Measurements from ENCODE around the gene YTHDF1.

YTHDF1 gene

GRCh38 chr20:63206878-63207277 is 9.1 kb downstream of the YTHDF1 start:
- DNase-seq (ENCODE audit: low read depth) = no peak

GRCh38 chr20:63205896-63206295 is 10.0 kb downstream of the YTHDF1 start:
- no peak for DNase-seq (ENCODE audit: low read depth)

GRCh38 chr20:63204362-63204761 is 11.6 kb downstream of the YTHDF1 start:
- DNase-seq (ENCODE audit: low read depth) = no peak

DNA sequence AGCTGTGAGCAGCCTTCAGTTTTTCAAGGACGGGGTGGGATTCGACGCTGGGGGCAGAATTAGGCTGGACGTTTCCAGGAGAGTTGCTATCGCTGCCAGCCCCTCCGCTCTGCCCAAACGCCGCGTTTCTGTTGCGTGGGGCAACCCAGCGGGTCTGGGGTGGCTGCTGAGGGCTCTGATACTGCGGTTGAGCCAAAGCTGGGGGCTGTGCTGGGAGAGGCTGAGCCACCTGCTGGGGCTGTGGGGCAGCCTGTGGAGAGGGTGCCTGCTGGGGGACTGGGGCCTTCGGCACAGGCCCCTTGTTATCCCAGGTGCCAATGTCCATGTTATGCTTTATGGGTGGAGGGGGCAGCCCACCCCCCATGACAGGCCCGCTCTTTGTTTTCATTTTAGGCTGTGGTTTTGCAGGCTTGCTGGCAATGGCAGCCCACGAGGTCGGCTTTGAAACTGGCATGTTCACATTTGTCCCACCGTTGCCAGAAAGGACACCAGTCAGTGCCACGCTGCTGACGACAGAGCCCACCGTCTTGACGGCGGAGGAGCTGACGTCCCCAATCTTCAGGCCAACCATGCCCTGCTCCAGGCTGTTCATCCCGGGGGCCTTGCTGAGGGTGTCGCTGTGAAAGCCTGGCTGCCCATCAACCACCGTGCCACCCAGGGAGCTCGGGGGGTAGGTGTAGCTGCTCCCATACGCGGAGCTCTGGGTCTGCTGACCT is 13.0 kb downstream of the YTHDF1 start:
- DNase-seq (ENCODE audit: low read depth) = no peak

DNA sequence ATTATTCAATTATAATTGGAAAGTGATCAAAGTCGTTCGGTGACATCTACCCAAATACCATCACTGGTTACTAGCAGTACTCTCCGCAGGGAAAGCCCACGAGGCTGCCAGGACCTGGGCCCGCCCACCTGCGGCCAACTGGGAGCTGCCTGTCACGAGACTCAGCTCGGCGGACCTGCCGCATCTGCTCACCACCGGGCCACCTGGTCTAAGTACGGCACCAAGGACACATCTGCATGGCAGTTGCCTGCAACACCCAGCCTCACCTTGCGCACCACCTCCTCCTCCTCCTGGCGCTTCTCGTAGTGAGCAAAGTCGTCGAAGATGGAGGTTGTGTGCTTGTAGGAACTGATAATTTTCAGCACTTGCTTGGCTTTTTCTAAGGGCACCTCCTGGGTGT is 13.9 kb downstream of the YTHDF1 start:
- no peak for DNase-seq (ENCODE audit: low read depth)

GRCh38 chr20:63198606-63199005 is 17.3 kb downstream of the YTHDF1 start:
- no peak for DNase-seq (ENCODE audit: low read depth)

- DNase-seq (ENCODE audit: low read depth) = no peak
Measured at GRCh38 chr20:63196768-63197470, 19.0 kb downstream of the YTHDF1 start.

GRCh38 chr20:63194797-63195173 is 21.1 kb downstream of the YTHDF1 start:
- DNase-seq (ENCODE audit: low read depth) = no peak

DNA sequence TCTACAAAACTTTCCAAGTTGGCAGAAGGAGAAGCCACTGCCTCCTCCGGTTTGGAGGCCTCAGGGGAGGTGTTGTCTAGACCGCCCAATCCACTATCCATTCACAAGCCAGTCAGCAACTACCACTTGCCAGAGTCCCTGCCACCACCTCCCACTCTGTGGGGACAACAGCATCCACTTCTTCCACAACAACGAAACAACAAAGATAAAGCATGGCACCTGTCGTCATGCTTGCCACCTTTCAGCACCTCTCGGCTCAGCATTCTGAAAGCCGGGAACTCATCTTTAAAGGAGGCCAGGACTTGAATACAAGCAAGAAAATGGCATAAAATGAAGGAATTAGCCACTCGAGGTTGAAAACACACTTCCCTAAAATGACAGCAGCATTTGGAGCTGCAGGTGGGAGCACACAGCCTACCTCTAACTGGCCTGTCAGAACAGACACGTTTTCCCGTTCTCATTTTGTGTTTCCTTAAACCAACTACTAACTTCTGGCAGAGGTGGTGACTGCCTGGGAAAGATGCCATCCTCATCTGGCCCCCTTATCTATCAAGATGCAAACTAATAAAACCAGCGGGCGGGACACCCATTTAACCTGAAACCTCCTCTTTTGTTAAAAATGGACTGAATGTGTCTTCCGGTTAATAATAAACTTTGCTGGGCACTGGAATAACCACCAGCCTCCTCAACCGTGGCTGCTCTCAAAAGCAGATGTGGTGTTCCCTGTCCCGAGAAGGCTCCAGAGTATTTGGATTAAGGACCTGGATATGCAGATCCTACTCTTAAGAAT is 21.7 kb downstream of the YTHDF1 start:
- DNase-seq (ENCODE audit: low read depth) = no peak

- DNase-seq (ENCODE audit: low read depth) = no peak
Measured at GRCh38 chr20:63192721-63193120, 23.2 kb downstream of the YTHDF1 start.

- no peak for DNase-seq (ENCODE audit: low read depth)
Measured at GRCh38 chr20:63191400-63191799, 24.5 kb downstream of the YTHDF1 start.

DNA sequence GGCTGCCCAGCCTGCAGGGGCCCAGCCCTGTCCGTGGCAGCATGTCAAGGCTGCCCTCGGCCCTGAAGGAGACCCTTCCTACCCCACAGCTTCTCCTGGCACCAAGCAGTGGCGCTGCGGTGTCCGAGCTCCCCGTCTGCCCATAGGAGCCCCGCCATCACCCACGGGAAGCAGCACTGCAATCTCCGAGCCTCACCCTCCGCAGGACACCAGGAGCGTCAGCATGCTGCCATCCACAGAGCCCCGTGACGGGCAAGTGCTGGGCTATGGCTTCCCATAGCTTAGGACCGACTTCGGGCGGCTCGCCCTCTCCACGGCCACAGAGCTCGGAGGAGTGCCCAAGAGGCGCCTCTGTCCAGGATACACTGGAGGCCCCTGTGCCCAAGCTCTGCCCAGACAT is 25.1 kb downstream of the YTHDF1 start:
- DNase-seq (ENCODE audit: low read depth) = no peak

- no peak for DNase-seq (ENCODE audit: low read depth)
Measured at GRCh38 chr20:63189846-63190559, 25.9 kb downstream of the YTHDF1 start.

- DNase-seq (ENCODE audit: low read depth) = no peak
Measured at GRCh38 chr20:63189322-63189642, 26.6 kb downstream of the YTHDF1 start.

- DNase-seq (ENCODE audit: low read depth) = no peak
Measured at GRCh38 chr20:63188641-63189321, 27.1 kb downstream of the YTHDF1 start.

DNA sequence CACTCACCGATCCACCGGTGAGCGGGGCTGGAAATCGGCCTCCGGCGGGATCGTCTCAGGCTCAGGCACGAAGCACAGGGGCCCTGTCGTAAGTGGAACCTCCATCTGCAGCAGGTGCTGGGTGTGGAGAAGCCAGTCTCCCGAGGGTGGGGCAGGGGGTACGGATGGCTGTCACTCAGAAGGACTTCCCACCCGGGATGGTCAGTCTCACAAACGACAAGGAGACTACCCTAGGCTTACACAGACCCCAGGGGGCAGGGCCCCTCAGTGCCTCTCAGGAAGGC is 27.8 kb downstream of the YTHDF1 start:
- DNase-seq (ENCODE audit: low read depth) = no peak

- DNase-seq (ENCODE audit: low read depth) = no peak
Measured at GRCh38 chr20:63187338-63188158, 28.4 kb downstream of the YTHDF1 start.

- no peak for DNase-seq (ENCODE audit: low read depth)
Measured at GRCh38 chr20:63186528-63187316, 29.2 kb downstream of the YTHDF1 start.

DNA sequence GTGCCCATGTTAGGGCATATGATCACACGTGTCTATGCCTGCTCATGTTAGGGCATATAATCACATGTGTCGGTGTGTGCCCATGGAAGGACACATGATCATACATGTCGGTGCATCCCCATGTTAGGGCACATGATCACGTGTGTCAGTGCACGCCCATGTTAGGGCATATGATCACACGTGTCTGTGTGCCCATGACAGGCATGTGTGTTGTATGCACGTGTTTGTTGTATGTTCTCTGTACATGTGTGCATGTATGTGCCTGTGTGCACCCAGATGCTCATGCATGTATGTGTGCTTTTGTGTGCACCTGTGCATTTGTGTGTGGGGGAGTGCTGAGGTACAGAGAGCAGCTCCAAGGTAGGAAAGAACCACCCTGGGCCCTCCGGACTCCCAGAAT is 29.8 kb downstream of the YTHDF1 start:
- no peak for DNase-seq (ENCODE audit: low read depth)

- DNase-seq (ENCODE audit: low read depth) = no peak
Measured at GRCh38 chr20:63185215-63185796, 30.6 kb downstream of the YTHDF1 start.

Data from stromal cell of bone marrow (primary cell).